ENCODE data around the gene MICALL1. TPM values are rescaled to one million over a fixed set of nuclear protein-coding genes. Genes with fewer than 3 reads are reported as not detected.
A peak's percentile ranks its signal among the peaks of the same experiment; 100 is the strongest.

Gene MICALL1
- polyA plus RNA-seq (ENCODE audit: insufficient read length in 4 of 4): 10 to 100 TPM; 27.4 to 29.8 (median 28.1) TPM

GRCh38 chr22:37905534-37906363 lies at the start of gene MICALL1:
TSS of gene MICALL1 (plus strand) at chr22:37906297. CDS start at chr22:37906423, 126 bp downstream.
- DNase-seq (ENCODE audit: low read depth in 4 of 4, low spot score in 3 of 4): peak in 1 of 4 donors; percentile 25

- no peak for DNase-seq (ENCODE audit: low read depth in 4 of 4, low spot score in 3 of 4)
Measured at GRCh38 chr22:37860796-37861421, 45.2 kb upstream of the MICALL1 start.

GRCh38 chr22:37862570-37863325 lies 43.3 kb upstream of the MICALL1 start:
- no peak for DNase-seq (ENCODE audit: low read depth in 4 of 4, low spot score in 3 of 4)

GRCh38 chr22:37865510-37865909 lies 40.6 kb upstream of the MICALL1 start:
- no peak for DNase-seq (ENCODE audit: low read depth in 4 of 4, low spot score in 3 of 4)

GRCh38 chr22:37870273-37870672 lies 35.8 kb upstream of the MICALL1 start:
- no peak for DNase-seq (ENCODE audit: low read depth in 4 of 4, low spot score in 3 of 4)

- no peak for DNase-seq (ENCODE audit: low read depth in 4 of 4, low spot score in 3 of 4)
Measured at GRCh38 chr22:37880668-37881440, 25.2 kb upstream of the MICALL1 start.

- DNase-seq (ENCODE audit: low read depth in 4 of 4, low spot score in 3 of 4): peak in 2 of 4 donors; percentile 66 to 74
Measured at GRCh38 chr22:37884420-37884819, 21.7 kb upstream of the MICALL1 start.

- no peak for DNase-seq (ENCODE audit: low read depth in 4 of 4, low spot score in 3 of 4)
Measured at GRCh38 chr22:37887584-37888378, 18.3 kb upstream of the MICALL1 start.

- DNase-seq (ENCODE audit: low read depth in 4 of 4, low spot score in 3 of 4): no peak
Measured at GRCh38 chr22:37891926-37892325, 14.2 kb upstream of the MICALL1 start.

- DNase-seq (ENCODE audit: low read depth in 4 of 4, low spot score in 3 of 4): no peak
Measured at GRCh38 chr22:37892566-37893335, 13.3 kb upstream of the MICALL1 start.

- no peak for DNase-seq (ENCODE audit: low read depth in 4 of 4, low spot score in 3 of 4)
Measured at GRCh38 chr22:37893583-37893983, 12.5 kb upstream of the MICALL1 start.

GRCh38 chr22:37894939-37895670 lies 11.0 kb upstream of the MICALL1 start:
- DNase-seq (ENCODE audit: low read depth in 4 of 4, low spot score in 3 of 4): no peak

GRCh38 chr22:37896181-37896592 lies 9.9 kb upstream of the MICALL1 start:
- DNase-seq (ENCODE audit: low read depth in 4 of 4, low spot score in 3 of 4): no peak

GRCh38 chr22:37896939-37897338 lies 9.2 kb upstream of the MICALL1 start:
- DNase-seq (ENCODE audit: low read depth in 4 of 4, low spot score in 3 of 4): no peak

GRCh38 chr22:37897807-37898206 lies 8.3 kb upstream of the MICALL1 start:
- no peak for DNase-seq (ENCODE audit: low read depth in 4 of 4, low spot score in 3 of 4)

GRCh38 chr22:37898441-37899181 lies 7.5 kb upstream of the MICALL1 start:
- DNase-seq (ENCODE audit: low read depth in 4 of 4, low spot score in 3 of 4): no peak

Data from right renal pelvis (tissue), 4 donors.